Caco-2 (cell line): ENCODE measurements around the gene RGS5. TPM values are rescaled to one million over a fixed set of nuclear protein-coding genes. Genes with fewer than 3 reads are reported as not detected.

Source experiments
- BruUV-seq: library from RNA; stranded (reverse); fragments of 400-500 nt; replicated peaks from 2 replicates; lab custom pipeline; 2021; lab: Mats Ljungman, UMichigan
- CTCF ChIA-PET: fragments of 300-600 bp; sonication (Branson Sonifier 250); formaldehyde crosslinking; loops from one replicate; lab custom pipeline; 2022; ENCODE audit warnings: antibody characterized with exemption; lab: Charles Lee
- POLR2A ChIA-PET: fragments of 300-600 bp; sonication (Branson Sonifier 250); formaldehyde crosslinking; loops from one replicate; lab custom pipeline; 2022; ENCODE audit warnings: antibody characterized with exemption; lab: Charles Lee
- DNase-seq, 2 experiments: peaks; one replicate each; pipeline versions ENCODE4 v3.0.0 to v3.0.0-alpha.2; 2020 to 2022
- H3K27me3 ChIP-seq: replicated peaks from 2 replicates; pipeline ENCODE4 v1.6.0; 2011; ENCODE audit warnings: low read length; ENCODE audit not compliant: control insufficient read depth, insufficient read depth
- H3K36me3 ChIP-seq: 2 replicates; pipeline ENCODE4 v1.5.1; 2011; ENCODE audit warnings: low read length; ENCODE audit not compliant: control insufficient read depth, insufficient read depth
- H3K4me1 ChIP-seq: fragments of 250-450 bp; sonication (Bioruptor Pico); 2 replicates; pipeline ENCODE4 v1.5.1; 2020; ENCODE audit warnings: mild to moderate bottlenecking
- H3K4me3 ChIP-seq: 2 replicates; pipeline ENCODE4 v1.5.1; 2011; ENCODE audit warnings: low read depth, mild to moderate bottlenecking, control low read depth, low read length
- H3K9me3 ChIP-seq: fragments of 250-450 bp; sonication (Bioruptor Pico); 2 replicates; pipeline ENCODE4 v1.5.1; 2020; ENCODE audit warnings: mild to moderate bottlenecking, moderate library complexity
- H3K27ac Mint-ChIP-seq: one replicate; pipeline ENCODE4 v1.8.0; 2022; ENCODE audit warnings: mixed read lengths; ENCODE audit not compliant: unreplicated experiment
- H3K27me3 Mint-ChIP-seq: one replicate; pipeline ENCODE4 v1.8.0; 2022; ENCODE audit warnings: mixed read lengths; ENCODE audit not compliant: insufficient read depth, unreplicated experiment
- H3K36me3 Mint-ChIP-seq: one replicate; pipeline ENCODE4 v1.8.0; 2022; ENCODE audit warnings: mild to moderate bottlenecking, mixed read lengths; ENCODE audit not compliant: insufficient read depth, unreplicated experiment
- H3K4me1 Mint-ChIP-seq: one replicate; pipeline ENCODE4 v1.8.0; 2022; ENCODE audit warnings: low read depth, mixed read lengths; ENCODE audit not compliant: unreplicated experiment
- H3K4me3 Mint-ChIP-seq: one replicate; pipeline ENCODE4 v1.8.0; 2022; ENCODE audit warnings: mild to moderate bottlenecking, moderate library complexity, mixed read lengths; ENCODE audit not compliant: unreplicated experiment
- H3K9me3 Mint-ChIP-seq: one replicate; pipeline ENCODE4 v1.8.0; 2022; ENCODE audit warnings: mixed read lengths; ENCODE audit not compliant: unreplicated experiment
- intact Hi-C: fragments of 100-400 bp; cut with micrococcal nuclease; formaldehyde crosslinking; loops from one replicate; pipeline ENCODE4 v1.10.0; 2022; ENCODE audit not compliant: unreplicated experiment
- total RNA-seq: library from RNA; stranded (reverse); gene quantifications from 2 replicates; pipeline ENCODE4 v1.2.3, GENCODE V29; 2022
- TF ChIP-seq, protein P1 (sequence below), 2 experiments: fragments of 200-600 bp in 1 of 2; IDR thresholded peaks; 1 replicate in 1 of 2; 2 replicates in 1 of 2; pipeline versions ENCODE4 v1.5.1 to v1.8.0; 2011 to 2022; ENCODE audit warnings: antibody characterized with exemption in 1 of 2, control low read depth in 1 of 2, inconsistent platforms in 1 of 2, low read depth in 1 of 2, low read length in 1 of 2, mild to moderate bottlenecking in 1 of 2, moderate library complexity in 1 of 2; ENCODE audit not compliant: insufficient read depth in 1 of 2, severe bottlenecking in 1 of 2, unreplicated experiment in 1 of 2

RGS5 gene
- total RNA-seq, 1 experiment from 2014 or later = 8.4 TPM

GRCh38 chr1:163128282-163128681 is 74.4 kb downstream of the RGS5 start:
- H3K9me3 Mint-ChIP-seq = no peaks in the 10 kb centered on the region
- no peak overlapping the region for H3K4me3 ChIP-seq
- H3K27me3 Mint-ChIP-seq = peaks cover 8% of the 10 kb centered on the region
- no peak for DNase-seq
- no peak overlapping the region for H3K4me3 Mint-ChIP-seq
- BruUV-seq = no TSS peak
- H3K27ac Mint-ChIP-seq = no peak overlapping the region
- H3K36me3 Mint-ChIP-seq = no peaks in the 10 kb centered on the region
- H3K9me3 ChIP-seq = no peaks in the 10 kb centered on the region
- H3K36me3 ChIP-seq = no peaks in the 10 kb centered on the region
- ChIA-PET CTCF (no interaction called here), POLR2A (no interaction called here)
- intact Hi-C loops = no loop called here
- no peaks in the 10 kb centered on the region for H3K27me3 ChIP-seq
- no peaks in the 10 kb centered on the region for H3K4me1 ChIP-seq
- no peaks in the 10 kb centered on the region for H3K4me1 Mint-ChIP-seq
- TF ChIP-seq, protein P1, sequence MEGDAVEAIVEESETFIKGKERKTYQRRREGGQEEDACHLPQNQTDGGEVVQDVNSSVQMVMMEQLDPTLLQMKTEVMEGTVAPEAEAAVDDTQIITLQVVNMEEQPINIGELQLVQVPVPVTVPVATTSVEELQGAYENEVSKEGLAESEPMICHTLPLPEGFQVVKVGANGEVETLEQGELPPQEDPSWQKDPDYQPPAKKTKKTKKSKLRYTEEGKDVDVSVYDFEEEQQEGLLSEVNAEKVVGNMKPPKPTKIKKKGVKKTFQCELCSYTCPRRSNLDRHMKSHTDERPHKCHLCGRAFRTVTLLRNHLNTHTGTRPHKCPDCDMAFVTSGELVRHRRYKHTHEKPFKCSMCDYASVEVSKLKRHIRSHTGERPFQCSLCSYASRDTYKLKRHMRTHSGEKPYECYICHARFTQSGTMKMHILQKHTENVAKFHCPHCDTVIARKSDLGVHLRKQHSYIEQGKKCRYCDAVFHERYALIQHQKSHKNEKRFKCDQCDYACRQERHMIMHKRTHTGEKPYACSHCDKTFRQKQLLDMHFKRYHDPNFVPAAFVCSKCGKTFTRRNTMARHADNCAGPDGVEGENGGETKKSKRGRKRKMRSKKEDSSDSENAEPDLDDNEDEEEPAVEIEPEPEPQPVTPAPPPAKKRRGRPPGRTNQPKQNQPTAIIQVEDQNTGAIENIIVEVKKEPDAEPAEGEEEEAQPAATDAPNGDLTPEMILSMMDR (IDR thresholded peaks at IDR 0.05; ENCODE audit: insufficient read depth in 1 of 2, low read depth in 1 of 2, low read length in 1 of 2, severe bottlenecking in 1 of 2, unreplicated experiment in 1 of 2) = no peak

DNA sequence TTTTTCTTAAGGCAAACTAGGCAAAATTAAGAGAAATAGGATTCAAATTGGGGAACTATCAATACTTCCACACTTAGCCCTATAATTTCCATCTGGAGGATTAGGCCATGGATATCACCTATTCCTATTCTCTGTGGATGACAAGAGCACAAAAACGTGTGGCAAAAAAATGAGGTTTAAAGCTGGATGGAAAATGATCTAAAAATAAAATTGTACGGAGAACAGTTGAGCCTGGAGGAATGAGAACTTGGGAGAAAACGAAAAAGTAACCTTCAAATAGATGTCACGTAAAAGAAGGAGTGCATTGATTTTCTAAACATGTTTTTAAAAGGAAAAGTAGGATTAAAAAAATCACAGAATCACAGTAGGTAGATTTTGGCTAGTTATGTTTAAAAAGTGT is 77.9 kb downstream of the RGS5 start:
- ChIA-PET CTCF (no interaction called here), POLR2A (no interaction called here)
- BruUV-seq = no TSS peak
- Mint-ChIP-seq H3K27ac (no peak overlapping the region), H3K27me3 (peaks cover 5% of the 10 kb centered on the region), H3K9me3 (no peaks in the 10 kb centered on the region), H3K36me3 (no peaks in the 10 kb centered on the region), H3K4me3 (no peak overlapping the region), H3K4me1 (no peaks in the 10 kb centered on the region)
- no peaks in the 10 kb centered on the region for H3K36me3 ChIP-seq
- H3K4me3 ChIP-seq = no peak overlapping the region
- H3K27me3 ChIP-seq = no peaks in the 10 kb centered on the region
- DNase-seq = no peak
- no peaks in the 10 kb centered on the region for H3K4me1 ChIP-seq
- no peaks in the 10 kb centered on the region for H3K9me3 ChIP-seq
- TF ChIP-seq, protein P1 (IDR thresholded peaks at IDR 0.05; ENCODE audit: insufficient read depth in 1 of 2, low read depth in 1 of 2, low read length in 1 of 2, severe bottlenecking in 1 of 2, unreplicated experiment in 1 of 2) = no peak
- intact Hi-C loops = no loop called here

- POLR2A ChIA-PET = no interaction called here
- BruUV-seq = no TSS peak
Measured at GRCh38 chr1:163120372-163120771, 82.3 kb downstream of the RGS5 start.

More at GRCh38 chr1:163120372-163120771, 82.3 kb downstream of the RGS5 start:
- Histone ChIP-seq H3K36me3 (no peaks in the 10 kb centered on the region), H3K9me3 (no peaks in the 10 kb centered on the region), H3K4me1 (no peaks in the 10 kb centered on the region), H3K27me3 (no peaks in the 10 kb centered on the region), H3K4me3 (no peak overlapping the region)
- DNase-seq = no peak
- TF ChIP-seq, protein P1 (IDR thresholded peaks at IDR 0.05; ENCODE audit: insufficient read depth in 1 of 2, low read depth in 1 of 2, low read length in 1 of 2, severe bottlenecking in 1 of 2, unreplicated experiment in 1 of 2) = no peak
- Mint-ChIP-seq H3K4me3 (no peak overlapping the region), H3K27ac (no peak overlapping the region), H3K27me3 (peaks cover 7% of the 10 kb centered on the region), H3K36me3 (no peaks in the 10 kb centered on the region), H3K9me3 (no peaks in the 10 kb centered on the region), H3K4me1 (no peaks in the 10 kb centered on the region)
- intact Hi-C loops = no loop called here
- CTCF ChIA-PET = no interaction called here
